ENCODE data around the gene XXYLT1. TPM values are rescaled to one million over a fixed set of nuclear protein-coding genes. Genes with fewer than 3 reads are reported as not detected.

Gene XXYLT1
- total and polyA plus RNA-seq, 2 of the 8 experiments (the other 6 are each of a cell fraction or from before 2014, with no cell fraction given) = 18.9 to 23.8 TPM

DNA sequence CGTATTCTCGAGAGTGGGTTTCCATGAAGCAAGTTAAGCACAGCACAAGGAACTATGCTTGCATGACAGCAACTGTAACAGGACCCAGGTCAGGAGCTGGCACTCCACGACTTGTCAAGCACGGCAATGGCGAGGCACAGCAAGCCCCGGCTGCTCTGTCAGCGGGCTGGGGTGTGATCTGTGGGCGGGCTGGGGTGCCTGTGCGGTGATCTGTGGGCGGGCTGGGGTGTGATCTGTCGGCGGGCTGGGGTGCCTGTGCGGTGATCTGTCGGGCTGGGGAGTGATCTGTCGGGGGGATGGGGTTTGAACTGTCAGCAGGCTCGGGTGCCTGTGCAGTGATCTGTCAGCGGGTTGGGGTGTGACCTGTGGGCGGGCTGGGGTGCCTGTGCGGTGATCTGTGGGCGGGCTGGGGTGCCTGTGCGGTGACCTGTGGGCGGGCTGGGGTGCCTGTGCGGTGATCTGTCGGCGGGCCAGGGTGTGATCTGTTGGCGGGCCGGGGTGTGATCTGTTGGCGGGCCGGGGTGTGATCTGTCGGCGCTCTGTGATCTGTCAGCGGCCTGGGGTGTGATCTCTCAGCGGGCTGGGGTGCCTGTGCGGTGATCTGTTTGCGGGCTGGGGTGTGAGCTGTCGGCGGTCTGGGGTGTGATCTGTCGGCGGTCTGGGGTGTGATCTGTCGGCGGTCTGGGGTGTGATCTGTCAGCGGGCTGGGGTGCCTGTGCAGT lies 205.7 kb downstream of the XXYLT1 start:
- Histone ChIP-seq H4K91ac (replicated peaks; ENCODE audit: insufficient read length, low read length) (no peak overlapping the region), H3K79me2 (ENCODE audit: control insufficient read depth in 1 of 2, insufficient read depth in 2 of 2, low read length in 2 of 2) (no peaks in the 10 kb centered on the region), H3K9me3 (ENCODE audit: insufficient read depth in 2 of 2, low read depth in 1 of 2, low read length in 1 of 2) (peaks cover 0 to 11% of the 10 kb centered on the region in 2 experiments; a peak in 1 of 4 replicates), H4K5ac (ENCODE audit: insufficient read length, low read depth, low read length) (no peak overlapping the region), H3K4me1 (replicated peaks in 1 of 4; ENCODE audit: control insufficient read depth in 3 of 4, insufficient read depth in 4 of 4, low read length in 3 of 4) (peaks cover 0 to 5% (median 0%) of the 10 kb centered on the region in 4 experiments; a peak in 2 of 7 replicates), H3K27me3 (replicated peaks in 1 of 4; ENCODE audit: control insufficient read depth in 3 of 4, extremely low read depth in 1 of 4, insufficient read depth in 3 of 4, low read length in 3 of 4) (no peaks in the 10 kb centered on the region), H4K8ac (ENCODE audit: extremely low read depth, insufficient read depth, low read length) (no peak overlapping the region), H3K23me2 (ENCODE audit: low read depth, low read length) (no peaks in the 10 kb centered on the region), H3K4ac (replicated peaks; ENCODE audit: insufficient read length, low read depth, low read length) (no peak overlapping the region), H3K23ac (ENCODE audit: insufficient read length) (no peak overlapping the region), H3K56ac (replicated peaks; ENCODE audit: insufficient read length, low read depth, low read length) (no peak overlapping the region), H2BK5ac (ENCODE audit: low read depth, low read length) (no peak overlapping the region), H3K27ac (ENCODE audit: low read depth, low read length) (no peak overlapping the region), H3K9ac (replicated peaks in 1 of 4; ENCODE audit: extremely low read depth in 1 of 4, low read depth in 3 of 4, low read length in 3 of 4) (no peak overlapping the region), H2BK15ac (ENCODE audit: low read length) (no peak overlapping the region), H3K18ac (ENCODE audit: extremely low read depth, low read length) (no peak overlapping the region), H3K4me2 (ENCODE audit: insufficient read depth in 1 of 2, low read depth in 2 of 2, low read length in 2 of 2) (no peak overlapping the region), H2BK120ac (replicated peaks; ENCODE audit: low read depth, low read length) (no peak overlapping the region), H3K79me1 (ENCODE audit: low read depth, low read length) (no peaks in the 10 kb centered on the region), H3K36me3 (ENCODE audit: control insufficient read depth in 2 of 4, insufficient read depth in 4 of 4, low read length in 3 of 4) (peaks cover 0 to 12% (median 2%) of the 10 kb centered on the region in 4 experiments; a peak in 3 of 8 replicates), H2AFZ (ENCODE audit: low read length) (no peak overlapping the region), H4K20me1 (replicated peaks in 1 of 2; ENCODE audit: control insufficient read depth in 1 of 2, insufficient read depth in 2 of 2, low read length in 2 of 2) (peaks cover 0 to 2% of the 10 kb centered on the region in 2 experiments), H3K14ac (ENCODE audit: insufficient read length) (no peak overlapping the region), H2AK5ac (ENCODE audit: low read depth, low read length) (no peak overlapping the region), H3K4me3 (ENCODE audit: extremely low read depth in 1 of 4, insufficient read depth in 2 of 4, low read depth in 3 of 4, low read length in 4 of 4) (no peak overlapping the region), H2BK12ac (ENCODE audit: low read depth, low read length) (no peak overlapping the region), H2BK20ac (ENCODE audit: low read length) (no peak overlapping the region)
- FAIRE-seq = no peak
- 94% methylated on average over 17 of the region's 42 CpGs; no CpG with 5 or more reads in 1 of the 2 experiments for WGBS, 2 experiments (ENCODE audit: extremely low coverage in 1 of 2, insufficient coverage in 1 of 2, insufficient read length in 1 of 2, insufficient replicate concordance in 2 of 2, low coverage in 1 of 2, low lambda C conversion rate in 2 of 2, missing lambda C conversion rate in 1 of 2)
- TF ChIP-seq NANOG (IDR thresholded peaks at IDR 0.05; ENCODE audit: insufficient read depth, low read depth, low read length, poor library complexity, severe bottlenecking) (no peak), CBX5 (IDR thresholded peaks at IDR 0.05; ENCODE audit: low read depth, low read length) (no peak), KDM5A (IDR thresholded peaks at IDR 0.05; ENCODE audit: low read length) (no peak), RXRA (IDR thresholded peaks at IDR 0.05; ENCODE audit: insufficient read depth, low read depth, low read length) (no peak), KDM4A (IDR thresholded peaks at IDR 0.05; ENCODE audit: low read depth, low read length, severe bottlenecking) (no peak), RNF2 (IDR thresholded peaks at IDR 0.05; ENCODE audit: borderline replicate concordance, low read depth, low read length, missing control alignments, poor library complexity, severe bottlenecking) (no peak), PHF8 (conservative IDR thresholded peaks at IDR 0.05; ENCODE audit: low read depth, low read length) (no peak), GABPA (IDR thresholded peaks at IDR 0.05; ENCODE audit: borderline replicate concordance, insufficient read depth, low read length) (no peak), TCF12 (IDR thresholded peaks at IDR 0.05; ENCODE audit: low read depth, low read length) (no peak)
- ChIA-PET POLR2A (ENCODE audit: partially characterized antibody) (no interaction called here), CTCF (ENCODE audit: partially characterized antibody) (interaction anchor here (0.7 to 1.7 kb wide), 3 partner anchors 8 to 42 kb away, joined by 3 to 7 read pairs (median 5); no protein-coding TSS in a partner anchor)
- DNase-seq (ENCODE audit: low read depth in 1 of 2, low spot score in 2 of 2) = no peak
